HepG2 (cell line): Measurements from ENCODE around the gene MAP2K2. TPM values are rescaled to one million over a fixed set of nuclear protein-coding genes. Genes with fewer than 3 reads are reported as not detected.

ENCODE experiments used
- ADNP ChIP-seq: sonication (generic); formaldehyde crosslinking; IDR thresholded peaks from 2 replicates; pipeline ENCODE4 v1.4.0; 2020; ENCODE audit warnings: missing genetic modification reagents
- BCL6 ChIP-seq: IDR thresholded peaks from 2 replicates; pipeline ENCODE4 v1.6.1; 2016; ENCODE audit warnings: missing genetic modification reagents, missing compliant biosample characterization
- EP300 ChIP-seq, 3 experiments: sonication (generic) in 1 of 3; formaldehyde crosslinking in 1 of 3; IDR thresholded peaks; 2 replicates each; pipeline versions ENCODE4 v1.5.1 to v1.6.1; 2011 to 2020; ENCODE audit warnings: low read depth in 2 of 3, low read length in 2 of 3, borderline replicate concordance in 1 of 3, improper control_type of control experiment in 1 of 3, mild to moderate bottlenecking in 1 of 3, missing genetic modification reagents in 1 of 3, moderate library complexity in 1 of 3
- FOXJ3 ChIP-seq: sonication (generic); formaldehyde crosslinking; IDR thresholded peaks from 2 replicates; pipeline ENCODE4 v1.4.0; 2020; ENCODE audit warnings: missing genetic modification reagents, mild to moderate bottlenecking, borderline replicate concordance
- FOXP4 ChIP-seq: sonication (generic); formaldehyde crosslinking; IDR thresholded peaks from 2 replicates; pipeline ENCODE4 v1.4.0; 2020; ENCODE audit warnings: missing genetic modification reagents
- HMG20A ChIP-seq: IDR thresholded peaks from 2 replicates; pipeline ENCODE4 v1.6.1; 2016; ENCODE audit warnings: borderline replicate concordance
- JUND ChIP-seq: sonication (generic); formaldehyde crosslinking; IDR thresholded peaks from 2 replicates; pipeline ENCODE4 v1.8.0; 2022; ENCODE audit warnings: mild to moderate bottlenecking, missing genetic modification reagents
- KLF6 ChIP-seq: IDR thresholded peaks from 2 replicates; pipeline ENCODE4 v1.8.0; 2016; ENCODE audit warnings: missing biosample characterization, missing genetic modification reagents
- POLR2A ChIP-seq, 2 experiments: IDR thresholded peaks; 2 replicates each; pipeline ENCODE4 v1.6.1; 2011; ENCODE audit warnings: low read depth in 2 of 2, low read length in 2 of 2, mild to moderate bottlenecking in 1 of 2, moderate library complexity in 1 of 2; ENCODE audit not compliant: insufficient read depth in 1 of 2
- SAFB2 ChIP-seq: sonication (generic); formaldehyde crosslinking; IDR thresholded peaks from 2 replicates; pipeline ENCODE4 v1.5.1; 2020; ENCODE audit warnings: missing genetic modification reagents, low read depth, mild to moderate bottlenecking, borderline replicate concordance
- SALL1 ChIP-seq: sonication (generic); formaldehyde crosslinking; IDR thresholded peaks from 2 replicates; pipeline ENCODE4 v1.8.0; 2022; ENCODE audit warnings: mild to moderate bottlenecking, missing genetic modification reagents
- YY1 ChIP-seq: IDR thresholded peaks from 2 replicates; pipeline ENCODE4 v1.6.1; 2011; ENCODE audit warnings: low read length, low read depth, moderate library complexity, mild to moderate bottlenecking; ENCODE audit not compliant: insufficient read depth, insufficient replicate concordance
- ZBTB1 ChIP-seq: sonication (generic); formaldehyde crosslinking; IDR thresholded peaks from 2 replicates; pipeline ENCODE4 v1.4.0; 2020; ENCODE audit warnings: missing genetic modification reagents, borderline replicate concordance
- ZBTB21 ChIP-seq: sonication (generic); formaldehyde crosslinking; IDR thresholded peaks from 2 replicates; pipeline ENCODE4 v1.4.0; 2020; ENCODE audit warnings: missing genetic modification reagents
- ZNF317 ChIP-seq: sonication (generic); formaldehyde crosslinking; IDR thresholded peaks from 2 replicates; pipeline ENCODE4 v1.5.0; 2020; ENCODE audit warnings: mild to moderate bottlenecking, missing genetic modification reagents
- ZNF484 ChIP-seq: sonication (generic); formaldehyde crosslinking; IDR thresholded peaks from 2 replicates; pipeline ENCODE4 v1.5.1; 2020; ENCODE audit warnings: mild to moderate bottlenecking, low read depth, missing genetic modification reagents, borderline replicate concordance
- ZNF615 ChIP-seq: sonication (generic); formaldehyde crosslinking; IDR thresholded peaks from 2 replicates; pipeline ENCODE4 v1.5.0; 2020; ENCODE audit warnings: mild to moderate bottlenecking, missing genetic modification reagents, borderline replicate concordance
- ZNF652 ChIP-seq: IDR thresholded peaks from 2 replicates; pipeline ENCODE4 v1.6.1; 2016; ENCODE audit warnings: low read depth, borderline replicate concordance
- polyA plus RNA-seq, 8 experiments: library from polyadenylated mRNA; depleted of rRNA in 3 of 8; stranded (reverse) in 7 of 8; unstranded in 1 of 8; fragments of >200 nt; fragmentation: Illumina TruSeq in 4 of 8; extraction: Trizol in 4 of 8; gene quantifications; 2 replicates each; pipeline versions ENCODE4 v1.2.1 to v1.2.3, GENCODE V29; 2011 to 2016; ENCODE audit warnings: low read depth in 4 of 8, missing spikeins in 1 of 8, mixed read lengths in 1 of 8; ENCODE audit not compliant: insufficient read depth in 1 of 8
- total RNA-seq, 5 experiments: library from RNA; depleted of rRNA; stranded (reverse); fragments of >200 nt; fragmentation: Illumina TruSeq; extraction: Trizol; gene quantifications; 2 replicates each; pipeline ENCODE4 v1.2.3, GENCODE V29; 2016; ENCODE audit warnings: low read depth in 1 of 5
- TF ChIP-seq, protein P1 (sequence below): sonication (generic); formaldehyde crosslinking; IDR thresholded peaks from 2 replicates; pipeline ENCODE4 v1.5.0; 2020; ENCODE audit warnings: mild to moderate bottlenecking, missing genetic modification reagents, borderline replicate concordance
- TF ChIP-seq, protein P2 (sequence below): sonication (generic); formaldehyde crosslinking; conservative IDR thresholded peaks from 2 replicates; pipeline ENCODE4 v1.4.0; 2020; ENCODE audit warnings: mild to moderate bottlenecking, missing genetic modification reagents, moderate library complexity

The MAP2K2 gene
- total and polyA plus RNA-seq, 2 of the 13 experiments (the other 11 are each of a cell fraction or from before 2014, with no cell fraction given): 70.3 to 80.9 TPM

DNA sequence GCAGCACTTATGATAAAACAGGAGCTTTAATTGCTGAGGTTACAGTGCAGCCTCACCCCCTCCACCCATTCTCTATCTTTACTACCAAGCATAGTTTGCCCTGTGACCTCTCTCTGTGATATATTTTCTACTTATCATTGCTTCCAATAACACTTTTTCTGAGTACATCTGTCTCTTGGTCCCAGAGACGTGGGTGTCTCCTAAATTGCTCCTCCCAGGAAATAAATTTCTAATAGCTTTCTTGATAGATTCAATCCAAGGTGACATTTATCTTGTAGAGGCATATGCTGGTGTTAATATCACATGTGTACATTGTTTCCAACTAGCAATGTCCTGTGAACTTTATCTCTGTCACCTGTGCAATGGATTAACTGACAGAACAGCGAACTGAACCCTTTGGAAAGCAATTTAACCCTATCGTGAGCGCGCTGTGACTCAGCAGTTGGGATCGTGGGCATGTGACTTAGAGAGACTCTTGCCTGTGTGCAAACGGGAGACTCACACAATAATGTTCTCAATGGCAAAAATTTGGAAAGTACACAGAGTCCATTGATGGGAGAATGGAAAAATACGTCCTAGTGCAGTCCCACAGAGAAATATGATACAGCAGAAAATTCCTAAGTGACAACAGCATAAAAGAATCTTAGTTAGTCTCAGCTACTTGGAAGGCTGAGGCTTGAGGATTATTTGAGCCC lies 7.0 kb upstream of the MAP2K2 start (continued):
- TF ChIP-seq KLF6 (CRISPR knock-in tag): no peak
- TF ChIP-seq JUND (CRISPR knock-in tag): peak; percentile 43; the same call in 1 of the 2 replicates
- no peak for TF ChIP-seq ZBTB21 (CRISPR knock-in tag)
- TF ChIP-seq ZNF317 (CRISPR knock-in tag): peak; percentile 93
- TF ChIP-seq HMG20A: peak; percentile 52; the same call in 1 of the 2 replicates
- no peak for TF ChIP-seq ZNF615 (CRISPR knock-in tag)
- TF ChIP-seq, protein P1, sequence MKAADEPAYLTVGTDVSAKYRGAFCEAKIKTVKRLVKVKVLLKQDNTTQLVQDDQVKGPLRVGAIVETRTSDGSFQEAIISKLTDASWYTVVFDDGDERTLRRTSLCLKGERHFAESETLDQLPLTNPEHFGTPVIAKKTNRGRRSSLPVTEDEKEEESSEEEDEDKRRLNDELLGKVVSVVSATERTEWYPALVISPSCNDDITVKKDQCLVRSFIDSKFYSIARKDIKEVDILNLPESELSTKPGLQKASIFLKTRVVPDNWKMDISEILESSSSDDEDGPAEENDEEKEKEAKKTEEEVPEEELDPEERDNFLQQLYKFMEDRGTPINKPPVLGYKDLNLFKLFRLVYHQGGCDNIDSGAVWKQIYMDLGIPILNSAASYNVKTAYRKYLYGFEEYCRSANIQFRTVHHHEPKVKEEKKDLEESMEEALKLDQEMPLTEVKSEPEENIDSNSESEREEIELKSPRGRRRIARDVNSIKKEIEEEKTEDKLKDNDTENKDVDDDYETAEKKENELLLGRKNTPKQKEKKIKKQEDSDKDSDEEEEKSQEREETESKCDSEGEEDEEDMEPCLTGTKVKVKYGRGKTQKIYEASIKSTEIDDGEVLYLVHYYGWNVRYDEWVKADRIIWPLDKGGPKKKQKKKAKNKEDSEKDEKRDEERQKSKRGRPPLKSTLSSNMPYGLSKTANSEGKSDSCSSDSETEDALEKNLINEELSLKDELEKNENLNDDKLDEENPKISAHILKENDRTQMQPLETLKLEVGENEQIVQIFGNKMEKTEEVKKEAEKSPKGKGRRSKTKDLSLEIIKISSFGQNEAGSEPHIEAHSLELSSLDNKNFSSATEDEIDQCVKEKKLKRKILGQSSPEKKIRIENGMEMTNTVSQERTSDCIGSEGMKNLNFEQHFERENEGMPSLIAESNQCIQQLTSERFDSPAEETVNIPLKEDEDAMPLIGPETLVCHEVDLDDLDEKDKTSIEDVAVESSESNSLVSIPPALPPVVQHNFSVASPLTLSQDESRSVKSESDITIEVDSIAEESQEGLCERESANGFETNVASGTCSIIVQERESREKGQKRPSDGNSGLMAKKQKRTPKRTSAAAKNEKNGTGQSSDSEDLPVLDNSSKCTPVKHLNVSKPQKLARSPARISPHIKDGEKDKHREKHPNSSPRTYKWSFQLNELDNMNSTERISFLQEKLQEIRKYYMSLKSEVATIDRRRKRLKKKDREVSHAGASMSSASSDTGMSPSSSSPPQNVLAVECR (CRISPR knock-in tag): no peak; the same call in 1 of the 2 replicates
- TF ChIP-seq YY1: no peak
- TF ChIP-seq ZNF484 (CRISPR knock-in tag): no peak
- no peak for TF ChIP-seq ZBTB1 (CRISPR knock-in tag)
- TF ChIP-seq SAFB2 (CRISPR knock-in tag): no peak
- no peak for TF ChIP-seq FOXJ3 (CRISPR knock-in tag)
- TF ChIP-seq FOXP4: peak; percentile 43
- TF ChIP-seq, protein P2, sequence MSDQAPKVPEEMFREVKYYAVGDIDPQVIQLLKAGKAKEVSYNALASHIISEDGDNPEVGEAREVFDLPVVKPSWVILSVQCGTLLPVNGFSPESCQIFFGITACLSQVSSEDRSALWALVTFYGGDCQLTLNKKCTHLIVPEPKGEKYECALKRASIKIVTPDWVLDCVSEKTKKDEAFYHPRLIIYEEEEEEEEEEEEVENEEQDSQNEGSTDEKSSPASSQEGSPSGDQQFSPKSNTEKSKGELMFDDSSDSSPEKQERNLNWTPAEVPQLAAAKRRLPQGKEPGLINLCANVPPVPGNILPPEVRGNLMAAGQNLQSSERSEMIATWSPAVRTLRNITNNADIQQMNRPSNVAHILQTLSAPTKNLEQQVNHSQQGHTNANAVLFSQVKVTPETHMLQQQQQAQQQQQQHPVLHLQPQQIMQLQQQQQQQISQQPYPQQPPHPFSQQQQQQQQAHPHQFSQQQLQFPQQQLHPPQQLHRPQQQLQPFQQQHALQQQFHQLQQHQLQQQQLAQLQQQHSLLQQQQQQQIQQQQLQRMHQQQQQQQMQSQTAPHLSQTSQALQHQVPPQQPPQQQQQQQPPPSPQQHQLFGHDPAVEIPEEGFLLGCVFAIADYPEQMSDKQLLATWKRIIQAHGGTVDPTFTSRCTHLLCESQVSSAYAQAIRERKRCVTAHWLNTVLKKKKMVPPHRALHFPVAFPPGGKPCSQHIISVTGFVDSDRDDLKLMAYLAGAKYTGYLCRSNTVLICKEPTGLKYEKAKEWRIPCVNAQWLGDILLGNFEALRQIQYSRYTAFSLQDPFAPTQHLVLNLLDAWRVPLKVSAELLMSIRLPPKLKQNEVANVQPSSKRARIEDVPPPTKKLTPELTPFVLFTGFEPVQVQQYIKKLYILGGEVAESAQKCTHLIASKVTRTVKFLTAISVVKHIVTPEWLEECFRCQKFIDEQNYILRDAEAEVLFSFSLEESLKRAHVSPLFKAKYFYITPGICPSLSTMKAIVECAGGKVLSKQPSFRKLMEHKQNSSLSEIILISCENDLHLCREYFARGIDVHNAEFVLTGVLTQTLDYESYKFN (CRISPR knock-in tag): peak; percentile 73
- peak in 1 of 2 experiments; percentile 78; a peak in 2 of 4 replicates for TF ChIP-seq EP300 (IDR thresholded peaks at IDR 0.05; ENCODE audit: low read depth in 2 of 2, low read length in 2 of 2)
- TF ChIP-seq EP300 (CRISPR knock-in tag; IDR thresholded peaks at IDR 0.05; ENCODE audit: borderline replicate concordance): no peak
- peak; percentile 99 for TF ChIP-seq ZNF652 (CRISPR knock-in tag)
- TF ChIP-seq ADNP (CRISPR knock-in tag): no peak
- TF ChIP-seq POLR2A (IDR thresholded peaks at IDR 0.05; ENCODE audit: insufficient read depth in 1 of 2, low read depth in 2 of 2, low read length in 2 of 2): no peak
- TF ChIP-seq SALL1 (CRISPR knock-in tag): 0 out of 2 replicates have a peak, but pooled peaks have one; percentile 50
- no peak; the same call in 1 of the 2 replicates for TF ChIP-seq BCL6 (CRISPR knock-in tag)
